HepG2 (cell line): Measurements from ENCODE around the gene PNKD. TPM values are rescaled to one million over a fixed set of nuclear protein-coding genes. Genes with fewer than 3 reads are reported as not detected.
A peak's percentile ranks its signal among the peaks of the same experiment; 100 is the strongest.

Experiments
- BCL6 ChIP-seq: IDR thresholded peaks from 2 replicates; pipeline ENCODE4 v1.6.1; 2016; ENCODE audit warnings: missing genetic modification reagents, missing compliant biosample characterization
- NR2C2 ChIP-seq: sonication (generic); formaldehyde crosslinking; IDR thresholded peaks from 2 replicates; pipeline ENCODE4 v1.4.0; 2020; ENCODE audit warnings: missing genetic modification reagents, mild to moderate bottlenecking, moderate library complexity, borderline replicate concordance
- RXRB ChIP-seq: IDR thresholded peaks from 2 replicates; pipeline ENCODE4 v1.6.1; 2016; ENCODE audit warnings: borderline replicate concordance, missing genetic modification reagents, missing compliant biosample characterization
- SKI ChIP-seq: fragments of 450-650 bp; IDR thresholded peaks from one replicate; pipeline ENCODE4 v1.6.1; 2018; ENCODE audit warnings: mild to moderate bottlenecking; ENCODE audit not compliant: partially characterized antibody
- TARDBP ChIP-seq: sonication (generic); formaldehyde crosslinking; IDR thresholded peaks from 2 replicates; pipeline ENCODE4 v1.8.0; 2022; ENCODE audit warnings: mild to moderate bottlenecking, missing genetic modification reagents
- ZNF619 ChIP-seq: sonication (generic); formaldehyde crosslinking; IDR thresholded peaks from 2 replicates; pipeline ENCODE4 v1.4.0; 2020; ENCODE audit warnings: mild to moderate bottlenecking, missing genetic modification reagents
- ZSCAN30 ChIP-seq: sonication (generic); formaldehyde crosslinking; IDR thresholded peaks from 2 replicates; pipeline ENCODE4 v1.5.0; 2020; ENCODE audit warnings: mild to moderate bottlenecking, missing genetic modification reagents
- polyA plus RNA-seq, 8 experiments: library from polyadenylated mRNA; depleted of rRNA in 3 of 8; stranded (reverse) in 7 of 8; unstranded in 1 of 8; fragments of >200 nt; fragmentation: Illumina TruSeq in 4 of 8; extraction: Trizol in 4 of 8; gene quantifications; 2 replicates each; pipeline versions ENCODE4 v1.2.1 to v1.2.3, GENCODE V29; 2011 to 2016; ENCODE audit warnings: low read depth in 4 of 8, missing spikeins in 1 of 8, mixed read lengths in 1 of 8; ENCODE audit not compliant: insufficient read depth in 1 of 8
- total RNA-seq, 5 experiments: library from RNA; depleted of rRNA; stranded (reverse); fragments of >200 nt; fragmentation: Illumina TruSeq; extraction: Trizol; gene quantifications; 2 replicates each; pipeline ENCODE4 v1.2.3, GENCODE V29; 2016; ENCODE audit warnings: low read depth in 1 of 5
- TF ChIP-seq, protein P1 (sequence below), 2 experiments: sonication (generic) in 1 of 2; formaldehyde crosslinking in 1 of 2; IDR thresholded peaks; 2 replicates each; pipeline versions ENCODE4 v1.4.0 to v1.6.1; 2016 to 2020; ENCODE audit warnings: borderline replicate concordance in 1 of 2, low read depth in 1 of 2, mild to moderate bottlenecking in 1 of 2, missing genetic modification reagents in 1 of 2
- TF ChIP-seq, protein P2 (sequence below): sonication (generic); formaldehyde crosslinking; IDR thresholded peaks from 2 replicates; pipeline ENCODE4 v1.4.0; 2020; ENCODE audit warnings: missing genetic modification reagents
- TF ChIP-seq, protein P3 (sequence below): sonication (generic); formaldehyde crosslinking; IDR thresholded peaks from 2 replicates; pipeline ENCODE4 v1.4.0; 2020; ENCODE audit warnings: missing genetic modification reagents
- TF ChIP-seq, protein P4 (sequence below): sonication (generic); formaldehyde crosslinking; IDR thresholded peaks from 2 replicates; pipeline ENCODE4 v1.9.0; 2021; ENCODE audit warnings: missing genetic modification reagents, mild to moderate bottlenecking, borderline replicate concordance
- TF ChIP-seq, protein P5 (sequence below): sonication (generic); formaldehyde crosslinking; IDR thresholded peaks from 2 replicates; pipeline ENCODE4 v1.5.1; 2020; ENCODE audit warnings: mild to moderate bottlenecking, missing genetic modification reagents, moderate library complexity
- TF ChIP-seq, protein P6 (sequence below): sonication (generic); formaldehyde crosslinking; IDR thresholded peaks from 2 replicates; pipeline ENCODE4 v1.5.0; 2020; ENCODE audit warnings: missing genetic modification reagents

PNKD gene
- total and polyA plus RNA-seq, 2 of the 13 experiments (the other 11 are each of a cell fraction or from before 2014, with no cell fraction given), result 55.9 to 80.4 TPM

DNA sequence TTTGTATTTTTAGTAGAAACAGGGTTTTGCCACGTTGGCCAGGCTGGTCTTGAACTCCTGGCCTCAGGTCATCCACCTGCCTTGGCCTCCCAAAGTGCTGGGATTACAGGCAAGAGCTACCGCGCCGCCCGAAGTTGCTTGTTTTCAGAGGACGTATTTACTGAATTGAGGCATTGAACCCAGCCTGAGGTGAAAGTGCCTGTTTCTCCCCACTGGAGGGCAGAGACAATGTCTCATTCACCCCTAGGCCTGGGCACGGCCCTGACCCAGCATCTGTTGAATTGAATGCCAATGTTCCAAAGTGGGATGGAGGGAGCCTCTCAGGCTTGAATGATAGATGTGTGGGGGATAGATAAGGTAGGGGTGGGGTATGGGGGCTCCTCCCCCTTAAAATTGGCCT lies 26.5 kb downstream of the PNKD start (continued):
- TF ChIP-seq, protein P1, sequence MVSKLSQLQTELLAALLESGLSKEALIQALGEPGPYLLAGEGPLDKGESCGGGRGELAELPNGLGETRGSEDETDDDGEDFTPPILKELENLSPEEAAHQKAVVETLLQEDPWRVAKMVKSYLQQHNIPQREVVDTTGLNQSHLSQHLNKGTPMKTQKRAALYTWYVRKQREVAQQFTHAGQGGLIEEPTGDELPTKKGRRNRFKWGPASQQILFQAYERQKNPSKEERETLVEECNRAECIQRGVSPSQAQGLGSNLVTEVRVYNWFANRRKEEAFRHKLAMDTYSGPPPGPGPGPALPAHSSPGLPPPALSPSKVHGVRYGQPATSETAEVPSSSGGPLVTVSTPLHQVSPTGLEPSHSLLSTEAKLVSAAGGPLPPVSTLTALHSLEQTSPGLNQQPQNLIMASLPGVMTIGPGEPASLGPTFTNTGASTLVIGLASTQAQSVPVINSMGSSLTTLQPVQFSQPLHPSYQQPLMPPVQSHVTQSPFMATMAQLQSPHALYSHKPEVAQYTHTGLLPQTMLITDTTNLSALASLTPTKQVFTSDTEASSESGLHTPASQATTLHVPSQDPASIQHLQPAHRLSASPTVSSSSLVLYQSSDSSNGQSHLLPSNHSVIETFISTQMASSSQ (IDR thresholded peaks at IDR 0.05; ENCODE audit: low read depth), result no peak
- TF ChIP-seq, protein P1 (CRISPR knock-in tag; IDR thresholded peaks at IDR 0.05; ENCODE audit: borderline replicate concordance), result no peak
- TF ChIP-seq ZSCAN30 (no peak), RXRB (CRISPR knock-in tag) (peak; percentile 72; the same call in 1 of the 2 replicates), BCL6 (peak; percentile 34; the same call in 1 of the 2 replicates), ZNF619 (CRISPR knock-in tag) (0 out of 2 replicates have a peak, but pooled peaks have one; percentile 47), SKI (peak; percentile 36), TARDBP (no peak), NR2C2 (no peak)
- TF ChIP-seq, protein P2, sequence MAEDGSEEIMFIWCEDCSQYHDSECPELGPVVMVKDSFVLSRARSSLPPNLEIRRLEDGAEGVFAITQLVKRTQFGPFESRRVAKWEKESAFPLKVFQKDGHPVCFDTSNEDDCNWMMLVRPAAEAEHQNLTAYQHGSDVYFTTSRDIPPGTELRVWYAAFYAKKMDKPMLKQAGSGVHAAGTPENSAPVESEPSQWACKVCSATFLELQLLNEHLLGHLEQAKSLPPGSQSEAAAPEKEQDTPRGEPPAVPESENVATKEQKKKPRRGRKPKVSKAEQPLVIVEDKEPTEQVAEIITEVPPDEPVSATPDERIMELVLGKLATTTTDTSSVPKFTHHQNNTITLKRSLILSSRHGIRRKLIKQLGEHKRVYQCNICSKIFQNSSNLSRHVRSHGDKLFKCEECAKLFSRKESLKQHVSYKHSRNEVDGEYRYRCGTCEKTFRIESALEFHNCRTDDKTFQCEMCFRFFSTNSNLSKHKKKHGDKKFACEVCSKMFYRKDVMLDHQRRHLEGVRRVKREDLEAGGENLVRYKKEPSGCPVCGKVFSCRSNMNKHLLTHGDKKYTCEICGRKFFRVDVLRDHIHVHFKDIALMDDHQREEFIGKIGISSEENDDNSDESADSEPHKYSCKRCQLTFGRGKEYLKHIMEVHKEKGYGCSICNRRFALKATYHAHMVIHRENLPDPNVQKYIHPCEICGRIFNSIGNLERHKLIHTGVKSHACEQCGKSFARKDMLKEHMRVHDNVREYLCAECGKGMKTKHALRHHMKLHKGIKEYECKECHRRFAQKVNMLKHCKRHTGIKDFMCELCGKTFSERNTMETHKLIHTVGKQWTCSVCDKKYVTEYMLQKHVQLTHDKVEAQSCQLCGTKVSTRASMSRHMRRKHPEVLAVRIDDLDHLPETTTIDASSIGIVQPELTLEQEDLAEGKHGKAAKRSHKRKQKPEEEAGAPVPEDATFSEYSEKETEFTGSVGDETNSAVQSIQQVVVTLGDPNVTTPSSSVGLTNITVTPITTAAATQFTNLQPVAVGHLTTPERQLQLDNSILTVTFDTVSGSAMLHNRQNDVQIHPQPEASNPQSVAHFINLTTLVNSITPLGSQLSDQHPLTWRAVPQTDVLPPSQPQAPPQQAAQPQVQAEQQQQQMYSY (CRISPR knock-in tag), result no peak
- TF ChIP-seq, protein P3, sequence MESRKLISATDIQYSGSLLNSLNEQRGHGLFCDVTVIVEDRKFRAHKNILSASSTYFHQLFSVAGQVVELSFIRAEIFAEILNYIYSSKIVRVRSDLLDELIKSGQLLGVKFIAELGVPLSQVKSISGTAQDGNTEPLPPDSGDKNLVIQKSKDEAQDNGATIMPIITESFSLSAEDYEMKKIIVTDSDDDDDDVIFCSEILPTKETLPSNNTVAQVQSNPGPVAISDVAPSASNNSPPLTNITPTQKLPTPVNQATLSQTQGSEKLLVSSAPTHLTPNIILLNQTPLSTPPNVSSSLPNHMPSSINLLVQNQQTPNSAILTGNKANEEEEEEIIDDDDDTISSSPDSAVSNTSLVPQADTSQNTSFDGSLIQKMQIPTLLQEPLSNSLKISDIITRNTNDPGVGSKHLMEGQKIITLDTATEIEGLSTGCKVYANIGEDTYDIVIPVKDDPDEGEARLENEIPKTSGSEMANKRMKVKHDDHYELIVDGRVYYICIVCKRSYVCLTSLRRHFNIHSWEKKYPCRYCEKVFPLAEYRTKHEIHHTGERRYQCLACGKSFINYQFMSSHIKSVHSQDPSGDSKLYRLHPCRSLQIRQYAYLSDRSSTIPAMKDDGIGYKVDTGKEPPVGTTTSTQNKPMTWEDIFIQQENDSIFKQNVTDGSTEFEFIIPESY (CRISPR knock-in tag), result no peak
- TF ChIP-seq, protein P4, sequence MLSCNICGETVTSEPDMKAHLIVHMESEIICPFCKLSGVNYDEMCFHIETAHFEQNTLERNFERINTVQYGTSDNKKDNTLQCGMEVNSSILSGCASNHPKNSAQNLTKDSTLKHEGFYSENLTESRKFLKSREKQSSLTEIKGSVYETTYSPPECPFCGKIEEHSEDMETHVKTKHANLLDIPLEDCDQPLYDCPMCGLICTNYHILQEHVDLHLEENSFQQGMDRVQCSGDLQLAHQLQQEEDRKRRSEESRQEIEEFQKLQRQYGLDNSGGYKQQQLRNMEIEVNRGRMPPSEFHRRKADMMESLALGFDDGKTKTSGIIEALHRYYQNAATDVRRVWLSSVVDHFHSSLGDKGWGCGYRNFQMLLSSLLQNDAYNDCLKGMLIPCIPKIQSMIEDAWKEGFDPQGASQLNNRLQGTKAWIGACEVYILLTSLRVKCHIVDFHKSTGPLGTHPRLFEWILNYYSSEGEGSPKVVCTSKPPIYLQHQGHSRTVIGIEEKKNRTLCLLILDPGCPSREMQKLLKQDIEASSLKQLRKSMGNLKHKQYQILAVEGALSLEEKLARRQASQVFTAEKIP (CRISPR knock-in tag), result no peak
- TF ChIP-seq, protein P5, sequence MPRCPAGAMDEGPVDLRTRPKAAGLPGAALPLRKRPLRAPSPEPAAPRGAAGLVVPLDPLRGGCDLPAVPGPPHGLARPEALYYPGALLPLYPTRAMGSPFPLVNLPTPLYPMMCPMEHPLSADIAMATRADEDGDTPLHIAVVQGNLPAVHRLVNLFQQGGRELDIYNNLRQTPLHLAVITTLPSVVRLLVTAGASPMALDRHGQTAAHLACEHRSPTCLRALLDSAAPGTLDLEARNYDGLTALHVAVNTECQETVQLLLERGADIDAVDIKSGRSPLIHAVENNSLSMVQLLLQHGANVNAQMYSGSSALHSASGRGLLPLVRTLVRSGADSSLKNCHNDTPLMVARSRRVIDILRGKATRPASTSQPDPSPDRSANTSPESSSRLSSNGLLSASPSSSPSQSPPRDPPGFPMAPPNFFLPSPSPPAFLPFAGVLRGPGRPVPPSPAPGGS, result no peak; the same call in 1 of the 2 replicates
- TF ChIP-seq, protein P6, sequence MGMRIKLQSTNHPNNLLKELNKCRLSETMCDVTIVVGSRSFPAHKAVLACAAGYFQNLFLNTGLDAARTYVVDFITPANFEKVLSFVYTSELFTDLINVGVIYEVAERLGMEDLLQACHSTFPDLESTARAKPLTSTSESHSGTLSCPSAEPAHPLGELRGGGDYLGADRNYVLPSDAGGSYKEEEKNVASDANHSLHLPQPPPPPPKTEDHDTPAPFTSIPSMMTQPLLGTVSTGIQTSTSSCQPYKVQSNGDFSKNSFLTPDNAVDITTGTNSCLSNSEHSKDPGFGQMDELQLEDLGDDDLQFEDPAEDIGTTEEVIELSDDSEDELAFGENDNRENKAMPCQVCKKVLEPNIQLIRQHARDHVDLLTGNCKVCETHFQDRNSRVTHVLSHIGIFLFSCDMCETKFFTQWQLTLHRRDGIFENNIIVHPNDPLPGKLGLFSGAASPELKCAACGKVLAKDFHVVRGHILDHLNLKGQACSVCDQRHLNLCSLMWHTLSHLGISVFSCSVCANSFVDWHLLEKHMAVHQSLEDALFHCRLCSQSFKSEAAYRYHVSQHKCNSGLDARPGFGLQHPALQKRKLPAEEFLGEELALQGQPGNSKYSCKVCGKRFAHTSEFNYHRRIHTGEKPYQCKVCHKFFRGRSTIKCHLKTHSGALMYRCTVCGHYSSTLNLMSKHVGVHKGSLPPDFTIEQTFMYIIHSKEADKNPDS (CRISPR knock-in tag), result no peak
